GM21717 (cell line): ENCODE measurements around the gene SPAG6.
"Not testable (repeated sequence)": the region's sequence is repeated elsewhere in the genome, so short reads cannot be mapped to it uniquely, and the experiment has no call there.

Experiments used
- ATAC-seq: cut with Tn5 transposase; IDR thresholded peaks from one replicate; pipeline ENCODE4 v1.9.1; 2021; ENCODE audit warnings: mild to moderate bottlenecking, moderate library complexity; ENCODE audit not compliant: unreplicated experiment

The SPAG6 gene

DNA sequence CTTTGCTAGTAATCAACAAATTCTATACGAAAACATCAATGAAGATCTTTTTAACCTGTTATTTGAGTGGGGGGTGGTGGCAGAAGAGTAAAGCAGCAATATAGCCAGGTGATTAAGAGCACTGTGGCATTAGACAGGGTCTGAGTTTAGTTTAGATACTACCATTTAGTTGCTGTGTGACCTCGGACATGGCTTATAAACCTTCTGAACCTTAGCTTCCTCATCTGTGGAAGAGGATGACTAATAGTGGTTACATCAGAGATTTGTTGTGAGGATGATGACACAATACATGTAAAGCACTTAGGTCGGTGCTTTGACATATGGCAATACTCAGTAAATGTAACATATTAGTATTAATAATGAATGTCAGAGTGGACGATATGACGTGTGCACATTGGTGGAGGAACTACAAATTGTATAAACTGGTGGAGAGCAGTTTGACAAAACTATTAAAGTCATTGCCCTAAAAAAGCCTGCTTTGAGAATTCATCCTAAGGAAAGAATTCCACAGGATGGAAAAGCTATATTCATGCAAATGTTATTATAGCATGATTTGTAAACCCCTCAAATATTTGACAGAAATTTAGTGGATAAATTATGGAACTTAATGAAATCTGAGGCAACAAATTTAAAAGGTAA, 24.3 kb downstream of the SPAG6 start:
- peak; percentile 63 for ATAC-seq

DNA sequence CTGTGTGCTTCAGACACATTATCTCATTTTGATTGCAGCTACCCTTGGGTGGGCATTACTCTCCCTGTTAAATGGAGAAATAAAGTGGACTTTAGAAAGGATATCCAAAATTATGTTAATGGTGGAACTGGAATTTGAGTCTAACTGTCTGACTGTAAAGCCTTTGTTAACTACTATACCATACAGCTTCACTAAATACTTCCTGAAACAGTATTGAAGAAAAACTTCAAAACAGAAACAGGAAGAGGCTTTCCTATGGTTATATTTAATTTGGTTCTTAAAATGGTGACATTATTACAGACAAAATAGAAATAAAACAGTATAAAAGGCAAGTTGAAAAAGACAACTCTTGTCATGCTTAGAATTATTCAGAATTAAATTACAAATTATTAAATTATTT, 25.0 kb downstream of the SPAG6 start:
- ATAC-seq = no peak

DNA sequence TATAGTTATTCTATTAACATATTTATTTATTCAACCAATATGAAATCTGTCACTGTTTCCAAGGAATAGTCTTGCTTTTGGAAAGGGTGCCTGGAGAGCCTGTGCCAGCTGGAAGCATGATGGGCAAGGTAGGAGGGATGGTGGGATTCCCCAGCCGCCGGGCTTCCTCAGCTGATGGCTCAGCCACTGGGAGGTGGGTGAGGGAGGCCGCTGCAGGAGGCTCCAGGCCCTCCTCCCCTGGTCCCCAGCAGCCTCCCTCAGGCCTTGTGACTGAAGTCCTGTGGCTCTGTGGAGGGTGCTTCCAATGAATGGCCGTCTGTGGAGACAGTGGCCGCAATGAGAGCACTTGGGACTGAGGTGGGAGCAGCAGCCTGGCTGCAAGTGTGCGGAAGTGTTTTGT, 27.0 kb downstream of the SPAG6 start:
- no peak for ATAC-seq

DNA sequence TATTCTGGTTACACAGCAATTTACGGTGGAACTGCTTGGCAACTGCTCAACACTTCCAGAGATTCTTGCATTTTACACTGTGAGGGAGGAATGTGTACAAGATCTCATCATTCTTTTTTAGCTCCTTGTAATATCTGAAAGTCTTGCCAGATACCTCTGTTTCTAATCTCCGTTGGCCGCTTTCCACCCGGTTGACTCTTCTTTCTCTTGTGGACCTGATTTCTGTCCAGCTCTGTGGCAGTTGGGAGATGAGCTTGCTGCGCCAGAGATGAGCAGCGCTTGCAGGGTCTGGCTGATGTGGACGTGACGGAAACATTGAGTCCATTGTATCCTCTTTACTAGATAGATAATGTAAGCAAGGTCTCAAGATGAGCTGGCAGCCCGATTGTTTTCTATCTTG, 27.6 kb downstream of the SPAG6 start:
- ATAC-seq = no peak

DNA sequence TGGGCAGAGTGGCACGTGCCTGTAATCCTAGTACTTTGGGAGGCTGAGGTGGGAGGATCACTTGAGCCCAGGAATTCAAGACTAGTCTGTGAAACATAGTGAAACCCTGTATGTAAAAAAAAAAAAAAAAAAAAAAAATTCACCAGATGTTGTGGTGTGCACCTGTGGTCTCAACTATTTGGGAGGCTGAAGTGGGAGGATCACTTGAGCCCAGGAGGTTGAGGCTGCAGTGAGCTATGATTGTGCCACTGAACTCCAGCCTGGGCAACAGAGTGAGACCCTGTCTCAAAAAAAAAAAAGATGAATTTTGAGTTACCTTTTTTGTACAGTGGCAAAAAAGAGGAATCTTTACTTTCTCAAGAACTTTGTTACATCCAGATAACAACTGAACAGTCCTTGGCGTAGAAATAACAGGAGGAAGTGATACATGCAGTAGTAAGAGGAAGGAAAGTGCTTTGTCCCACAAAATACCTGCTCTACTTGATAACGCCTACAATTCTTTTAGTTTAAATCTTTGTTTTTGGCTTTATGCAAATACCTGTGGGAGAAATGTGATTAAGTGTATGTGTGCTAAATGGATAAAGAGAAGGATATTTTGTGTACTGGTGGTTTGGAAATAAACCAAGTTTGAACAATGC, 29.3 kb downstream of the SPAG6 start:
- ATAC-seq = no peak

DNA sequence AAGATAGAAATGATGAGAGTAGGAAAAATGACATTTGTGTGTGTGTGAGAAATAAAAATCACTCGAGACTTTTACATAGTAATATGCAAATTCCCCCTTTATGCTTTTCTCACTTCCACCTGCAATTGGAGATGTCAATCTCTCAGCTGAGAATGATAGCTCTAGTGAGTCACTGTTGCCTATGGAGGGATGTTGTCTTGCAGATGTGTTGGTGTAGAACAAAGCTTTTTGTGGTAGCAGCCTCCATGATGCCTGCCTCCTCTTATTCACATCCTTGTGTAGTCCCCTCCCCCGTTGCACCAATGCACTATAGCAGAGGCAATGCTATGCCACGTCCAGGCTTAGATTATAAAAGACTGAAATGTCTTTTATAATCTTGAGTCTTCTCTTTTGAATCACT, 33.8 kb downstream of the SPAG6 start:
- peak; percentile 51 for ATAC-seq

DNA sequence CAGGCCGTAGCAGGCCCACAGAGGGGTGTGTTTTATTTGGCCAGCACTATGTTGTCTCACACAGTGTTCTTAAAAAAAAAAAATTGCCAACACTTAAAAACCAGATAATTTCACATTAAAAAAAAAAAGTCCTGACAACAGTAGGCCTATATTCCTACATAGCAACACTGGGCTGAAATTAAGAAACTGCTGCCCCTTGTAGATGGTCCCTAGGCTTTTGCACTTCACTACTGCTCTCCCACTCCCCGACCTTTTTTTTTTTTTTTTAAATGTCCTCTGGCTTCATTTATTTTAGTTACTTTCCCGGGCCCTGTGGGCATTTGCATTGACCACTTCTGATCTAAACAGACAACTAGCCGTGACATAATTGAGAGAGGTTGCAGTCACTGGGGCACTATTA, 36.0 kb downstream of the SPAG6 start:
- no peak for ATAC-seq

DNA sequence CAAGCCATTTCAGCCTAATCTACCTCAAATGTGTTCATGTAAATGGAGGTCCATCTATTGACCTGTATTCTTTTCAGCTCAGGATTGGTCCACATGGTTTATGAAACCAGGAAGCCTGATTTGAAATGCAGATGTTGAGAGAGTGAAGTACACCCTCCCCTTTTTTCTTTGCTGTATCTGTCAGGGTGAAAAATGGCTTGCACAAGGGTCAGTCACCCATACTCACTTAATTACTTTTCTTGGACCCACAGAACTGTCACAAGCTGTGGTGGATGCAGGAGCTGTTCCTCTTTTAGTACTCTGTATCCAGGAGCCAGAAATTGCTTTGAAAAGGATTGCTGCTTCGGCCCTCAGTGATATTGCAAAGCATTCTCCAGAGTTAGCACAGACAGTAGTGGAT, 41.2 kb downstream of the SPAG6 start:
- ATAC-seq = no peak

DNA sequence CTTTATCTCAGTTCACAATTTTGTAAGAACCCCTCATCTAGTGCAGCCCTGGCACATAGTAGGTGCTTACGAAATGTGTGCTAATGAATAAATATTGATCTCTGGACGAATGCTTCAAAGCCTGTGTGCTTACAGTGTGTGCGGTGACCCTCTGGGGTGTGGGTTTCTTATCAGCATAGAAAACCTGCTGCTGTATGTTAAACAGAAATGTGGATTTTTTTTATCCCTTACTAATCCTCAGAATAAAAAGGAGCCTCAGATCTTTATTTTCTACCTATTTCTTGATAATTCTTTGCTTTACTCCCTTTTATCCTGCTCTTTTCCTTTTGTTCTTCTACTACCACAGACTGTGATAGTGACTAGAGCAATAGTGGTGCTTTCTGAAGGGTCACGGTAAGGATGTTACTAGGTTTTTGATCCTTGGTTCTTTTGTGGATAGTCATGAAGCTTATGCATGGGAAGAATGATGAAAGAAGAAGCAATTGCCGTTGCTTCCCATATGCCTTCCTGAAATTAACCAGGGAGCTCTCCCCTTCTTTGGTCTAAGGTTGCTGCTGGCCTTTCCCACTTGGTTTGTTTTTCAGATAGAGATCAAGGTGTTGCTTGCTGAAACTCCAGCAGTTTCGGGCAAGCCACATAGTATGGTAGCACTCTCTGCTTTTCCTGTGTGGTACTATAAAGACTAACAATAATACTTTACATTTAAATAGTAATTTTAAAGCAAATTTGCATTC, 44.7 kb downstream of the SPAG6 start:
- ATAC-seq = no peak

DNA sequence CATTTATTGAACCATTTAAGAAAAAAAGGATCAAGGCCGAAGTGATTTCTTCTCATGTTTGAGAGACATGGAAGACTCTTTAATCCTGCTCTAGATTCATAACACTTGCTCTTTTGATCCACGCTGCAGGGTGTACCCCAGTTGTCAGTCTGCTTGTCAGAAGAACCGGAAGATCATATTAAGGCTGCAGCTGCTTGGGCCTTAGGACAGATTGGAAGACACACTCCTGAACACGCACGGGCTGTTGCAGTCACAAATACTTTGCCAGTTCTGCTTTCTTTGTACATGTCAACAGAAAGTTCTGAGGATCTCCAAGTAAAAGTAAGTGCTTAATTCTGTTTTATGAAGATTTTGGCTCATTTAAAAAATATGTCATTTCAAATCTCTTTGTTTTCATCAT, 46.3 kb downstream of the SPAG6 start:
- ATAC-seq = no peak

DNA sequence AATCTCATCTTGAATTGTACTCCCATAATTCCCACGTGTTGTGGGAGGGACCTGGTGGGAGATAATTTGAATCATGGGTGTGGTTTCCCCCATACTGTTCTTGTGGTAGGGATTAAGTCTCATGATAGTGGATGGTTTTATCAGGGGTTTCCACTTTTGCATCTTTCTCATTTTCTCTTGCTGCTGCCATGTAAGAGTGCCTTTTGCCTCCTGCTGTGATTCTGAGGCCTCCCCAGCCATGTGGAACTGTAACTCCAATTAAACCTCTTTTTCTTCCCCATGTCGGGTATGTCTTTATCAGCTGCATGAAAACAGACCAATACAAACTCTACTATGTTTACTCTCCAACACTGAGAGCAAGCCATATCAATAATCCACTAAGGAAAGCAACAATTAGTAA, 50.9 kb downstream of the SPAG6 start:
- ATAC-seq = not testable (repeated sequence)

DNA sequence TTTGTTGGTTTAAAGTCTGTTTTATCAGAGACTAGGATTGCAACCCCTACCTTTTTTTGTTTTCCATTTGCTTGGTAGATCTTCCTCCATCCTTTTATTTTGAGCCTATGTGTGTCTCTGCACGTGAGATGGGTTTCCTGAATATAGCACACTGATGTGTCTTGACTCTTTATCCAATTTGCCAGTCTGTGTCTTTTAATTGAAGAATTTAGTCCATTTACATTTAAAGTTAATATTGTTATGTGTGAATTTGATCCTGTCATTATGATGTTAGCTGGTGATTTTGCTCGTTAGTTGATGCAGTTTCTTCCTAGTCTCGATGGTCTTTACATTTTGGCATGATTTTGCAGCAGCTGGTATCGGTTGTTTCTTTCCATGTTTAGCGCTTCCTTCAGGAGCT, 61.6 kb downstream of the SPAG6 start:
- not testable (repeated sequence) for ATAC-seq

DNA sequence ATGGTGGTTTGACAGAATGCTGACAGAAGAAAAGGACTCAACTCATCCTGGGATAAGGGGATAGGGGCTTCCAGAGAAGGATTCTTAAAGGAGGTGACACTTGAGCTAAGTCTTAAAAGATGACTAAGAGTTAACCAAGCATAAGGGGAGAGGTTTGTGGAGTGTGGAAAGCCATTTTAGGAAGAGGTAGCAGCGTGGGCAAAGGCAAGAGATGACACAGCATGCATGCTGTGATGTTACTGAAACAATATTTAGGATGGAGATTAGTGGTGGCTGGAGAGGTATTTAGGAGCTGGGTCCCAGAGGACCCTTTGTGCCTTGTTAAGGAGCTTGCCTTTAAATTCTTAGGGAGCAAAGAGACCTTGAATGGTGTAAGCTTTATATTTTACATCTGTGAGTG, 65.1 kb downstream of the SPAG6 start:
- ATAC-seq = no peak

DNA sequence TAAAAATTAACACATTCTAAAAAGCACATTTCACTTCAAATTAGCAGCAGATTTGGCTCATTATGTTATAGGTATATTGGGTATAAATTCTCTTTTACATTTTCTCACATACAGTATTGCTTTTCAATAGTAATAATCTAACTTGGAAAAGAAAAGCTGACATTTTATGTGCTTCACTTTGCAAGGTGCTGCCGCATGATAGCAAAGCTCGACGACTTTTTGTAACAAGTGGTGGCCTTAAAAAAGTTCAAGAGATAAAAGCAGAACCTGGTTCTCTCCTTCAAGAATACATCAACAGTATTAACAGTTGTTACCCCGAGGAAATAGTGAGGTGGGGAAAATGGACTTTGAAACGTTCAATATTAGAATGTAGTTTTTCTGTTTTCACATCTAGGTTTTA, 65.5 kb downstream of the SPAG6 start:
- no peak for ATAC-seq

DNA sequence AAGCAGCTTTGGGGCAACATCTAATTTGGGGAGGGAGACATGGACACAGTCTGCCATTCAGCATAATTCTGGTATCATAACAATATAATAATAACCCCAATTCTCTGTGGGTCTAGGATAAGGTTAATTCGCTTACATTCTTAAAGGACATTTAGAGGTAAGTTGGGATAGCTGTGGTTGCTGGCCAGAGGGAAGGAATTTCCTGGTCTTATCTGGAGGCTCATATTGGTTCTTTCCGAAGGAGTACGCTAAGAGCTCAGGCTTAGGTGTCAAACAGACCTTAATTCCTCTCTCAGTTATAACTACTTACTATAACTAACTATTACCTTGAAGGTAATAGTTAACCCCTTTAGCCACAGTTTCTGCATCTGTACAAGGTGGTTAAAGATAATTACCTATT, 68.8 kb downstream of the SPAG6 start:
- no peak for ATAC-seq

DNA sequence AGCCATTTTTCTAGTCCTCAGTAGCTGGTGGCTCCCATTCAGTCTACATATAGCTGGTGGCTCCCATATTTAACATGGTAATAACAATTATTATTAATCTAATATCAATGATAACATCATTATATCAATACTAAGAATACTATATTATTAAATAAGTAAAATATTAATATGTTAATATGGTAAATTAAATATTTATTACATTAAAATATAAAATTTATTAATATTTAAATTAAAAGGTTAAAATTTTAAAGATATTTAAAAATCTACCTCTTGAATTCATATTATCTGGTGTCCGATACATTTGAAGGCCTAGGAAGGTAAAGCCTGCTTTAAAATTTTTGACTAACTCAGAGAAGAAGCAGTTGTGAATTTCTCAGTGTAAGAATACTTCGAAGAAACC, 69.8 kb downstream of the SPAG6 start:
- ATAC-seq = no peak

DNA sequence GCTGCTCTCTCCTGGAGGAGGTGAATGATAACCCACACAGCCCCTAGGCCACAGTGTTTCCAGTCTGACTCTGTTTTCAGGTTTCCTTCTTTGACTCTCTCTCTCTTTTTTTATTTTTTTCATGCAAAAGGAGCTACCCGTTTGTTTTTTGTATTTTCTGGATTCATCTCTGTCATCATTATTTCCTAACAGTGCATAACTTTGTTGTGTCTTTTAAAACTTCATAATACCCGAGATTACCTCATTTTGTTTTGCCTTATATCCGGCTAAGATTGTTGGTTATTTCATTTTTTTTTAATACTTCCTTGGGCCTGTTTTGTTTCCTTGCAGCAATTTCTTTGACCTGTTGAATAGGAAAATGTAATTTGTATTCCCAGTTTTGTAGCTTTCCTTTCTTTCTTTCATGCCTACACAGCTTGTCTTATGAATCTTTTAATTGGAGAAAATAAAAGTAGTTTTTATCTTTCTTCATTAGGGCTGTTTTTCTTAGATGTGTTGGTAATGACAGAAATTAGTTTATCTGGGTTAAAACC, 72.5 kb downstream of the SPAG6 start:
- no peak for ATAC-seq

DNA sequence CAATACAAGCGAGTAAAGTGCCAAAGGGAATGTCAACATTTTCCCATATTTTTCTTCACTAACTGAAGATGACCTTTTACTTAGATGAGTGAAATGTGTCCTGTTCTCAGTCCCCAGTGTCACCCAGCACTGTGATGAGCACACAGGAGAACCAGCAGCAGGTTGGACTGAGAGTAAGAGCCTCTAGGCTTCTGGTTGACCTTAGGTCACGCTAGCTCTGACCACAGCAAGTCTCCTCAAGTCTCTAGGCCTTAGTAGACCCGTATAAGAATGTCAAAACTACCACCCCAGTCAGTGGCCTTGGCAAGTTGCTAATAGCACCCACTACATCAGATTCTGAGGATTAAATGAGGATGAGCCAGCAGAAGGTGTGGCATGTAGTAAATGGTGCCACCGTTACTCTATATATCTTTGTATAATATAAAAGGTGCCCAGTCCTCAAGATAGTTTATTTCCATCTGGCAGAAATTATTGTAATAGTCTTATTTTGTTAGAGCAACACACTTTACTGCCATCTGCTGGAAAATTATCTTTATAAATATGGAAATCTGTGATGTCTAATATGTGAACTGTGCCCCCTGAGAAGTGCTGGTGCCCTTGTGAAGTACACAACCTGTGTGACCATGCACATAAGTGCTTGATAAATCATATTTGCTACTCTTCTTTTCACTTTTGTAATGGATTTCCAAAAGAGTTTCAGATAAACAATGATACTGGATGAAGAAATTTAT, 75.7 kb downstream of the SPAG6 start:
- no peak for ATAC-seq

DNA sequence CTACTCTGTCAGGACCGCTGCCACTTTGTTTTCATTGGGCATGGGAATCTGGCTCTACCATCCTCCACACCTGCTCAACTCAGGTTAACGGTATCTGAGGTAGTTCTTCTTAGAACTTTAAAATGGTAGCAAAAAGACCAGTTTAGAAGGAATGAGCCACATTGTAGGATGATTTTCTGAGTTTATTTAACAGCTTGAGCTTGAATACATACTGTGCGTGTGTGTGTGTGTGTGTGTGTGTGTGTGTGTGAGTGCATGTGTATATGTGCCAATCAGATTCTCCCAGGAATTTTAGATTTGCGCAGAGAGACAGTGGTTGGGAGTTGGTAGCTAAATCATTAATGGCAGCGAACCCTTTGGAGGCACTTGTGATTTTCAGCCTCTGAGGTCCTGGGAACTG, 81.4 kb downstream of the SPAG6 start:
- no peak for ATAC-seq

DNA sequence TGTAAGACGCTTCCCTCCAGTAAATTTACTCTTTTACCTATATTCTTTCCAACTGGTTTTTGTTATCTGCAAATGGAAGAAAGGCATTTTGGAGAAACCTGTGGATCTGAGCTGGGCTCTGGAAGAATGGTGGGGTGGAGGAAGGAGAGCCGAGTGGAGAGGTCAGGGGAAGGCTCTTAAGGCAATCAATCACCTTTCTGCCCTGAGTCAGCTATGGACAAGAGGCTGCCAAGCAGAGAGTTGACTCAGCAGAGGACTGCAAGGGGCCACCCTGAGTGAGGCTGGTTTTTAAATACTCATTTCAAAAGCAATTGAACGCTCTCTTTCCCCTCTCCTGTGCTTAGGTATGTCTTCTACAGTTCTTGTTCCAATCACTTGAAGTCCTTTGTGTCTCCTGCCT, 81.8 kb downstream of the SPAG6 start:
- no peak for ATAC-seq

DNA sequence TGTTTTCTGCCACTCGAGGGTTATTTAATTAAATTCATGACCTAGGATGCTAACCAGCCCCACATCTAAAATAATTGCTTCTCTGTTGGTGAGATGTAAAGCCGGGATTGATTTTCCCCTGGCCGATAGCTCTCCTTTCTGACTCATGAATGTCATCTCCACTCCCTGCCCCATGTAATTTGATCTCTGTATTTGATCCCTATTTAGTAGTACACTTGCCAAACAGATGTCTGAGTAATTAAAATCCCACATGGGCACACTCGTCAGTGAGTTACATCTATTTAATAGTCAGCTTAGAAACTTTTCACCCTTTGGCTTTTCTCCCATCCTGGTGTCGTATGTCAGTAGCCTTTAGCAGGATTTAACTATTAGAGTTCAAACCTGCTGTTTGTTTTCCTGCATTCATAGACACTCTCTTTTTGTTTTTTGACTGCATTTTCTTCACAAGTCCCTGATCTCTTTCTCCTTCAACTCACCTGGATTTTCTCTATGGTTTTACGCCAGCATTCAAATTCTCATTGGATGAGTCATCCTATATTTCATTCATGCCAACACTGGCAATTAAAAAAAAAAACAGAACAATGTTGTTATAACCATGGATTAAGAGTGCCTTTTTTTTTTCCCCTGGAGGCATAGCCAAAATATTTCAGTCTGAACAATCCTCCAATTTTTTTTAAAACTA, 82.7 kb downstream of the SPAG6 start:
- no peak for ATAC-seq
